Caco-2 (cell line): ENCODE data around the gene ISOC2. TPM values are rescaled to one million over a fixed set of nuclear protein-coding genes. Genes with fewer than 3 reads are reported as not detected.

ENCODE experiments used
- BruUV-seq: library from RNA; stranded (reverse); fragments of 400-500 nt; replicated peaks from 2 replicates; lab custom pipeline; 2021; lab: Mats Ljungman, UMichigan
- CTCF ChIA-PET: fragments of 300-600 bp; sonication (Branson Sonifier 250); formaldehyde crosslinking; loops from one replicate; lab custom pipeline; 2022; ENCODE audit warnings: antibody characterized with exemption; lab: Charles Lee
- POLR2A ChIA-PET: fragments of 300-600 bp; sonication (Branson Sonifier 250); formaldehyde crosslinking; loops from one replicate; lab custom pipeline; 2022; ENCODE audit warnings: antibody characterized with exemption; lab: Charles Lee
- DNase-seq, 2 experiments: peaks; one replicate each; pipeline versions ENCODE4 v3.0.0 to v3.0.0-alpha.2; 2020 to 2022
- H3K27me3 ChIP-seq: replicated peaks from 2 replicates; pipeline ENCODE4 v1.6.0; 2011; ENCODE audit warnings: low read length; ENCODE audit not compliant: control insufficient read depth, insufficient read depth
- H3K36me3 ChIP-seq: 2 replicates; pipeline ENCODE4 v1.5.1; 2011; ENCODE audit warnings: low read length; ENCODE audit not compliant: control insufficient read depth, insufficient read depth
- H3K4me1 ChIP-seq: fragments of 250-450 bp; sonication (Bioruptor Pico); 2 replicates; pipeline ENCODE4 v1.5.1; 2020; ENCODE audit warnings: mild to moderate bottlenecking
- H3K4me3 ChIP-seq: 2 replicates; pipeline ENCODE4 v1.5.1; 2011; ENCODE audit warnings: low read depth, mild to moderate bottlenecking, control low read depth, low read length
- H3K9me3 ChIP-seq: fragments of 250-450 bp; sonication (Bioruptor Pico); 2 replicates; pipeline ENCODE4 v1.5.1; 2020; ENCODE audit warnings: mild to moderate bottlenecking, moderate library complexity
- H3K27ac Mint-ChIP-seq: one replicate; pipeline ENCODE4 v1.8.0; 2022; ENCODE audit warnings: mixed read lengths; ENCODE audit not compliant: unreplicated experiment
- H3K27me3 Mint-ChIP-seq: one replicate; pipeline ENCODE4 v1.8.0; 2022; ENCODE audit warnings: mixed read lengths; ENCODE audit not compliant: insufficient read depth, unreplicated experiment
- H3K36me3 Mint-ChIP-seq: one replicate; pipeline ENCODE4 v1.8.0; 2022; ENCODE audit warnings: mild to moderate bottlenecking, mixed read lengths; ENCODE audit not compliant: insufficient read depth, unreplicated experiment
- H3K4me1 Mint-ChIP-seq: one replicate; pipeline ENCODE4 v1.8.0; 2022; ENCODE audit warnings: low read depth, mixed read lengths; ENCODE audit not compliant: unreplicated experiment
- H3K4me3 Mint-ChIP-seq: one replicate; pipeline ENCODE4 v1.8.0; 2022; ENCODE audit warnings: mild to moderate bottlenecking, moderate library complexity, mixed read lengths; ENCODE audit not compliant: unreplicated experiment
- H3K9me3 Mint-ChIP-seq: one replicate; pipeline ENCODE4 v1.8.0; 2022; ENCODE audit warnings: mixed read lengths; ENCODE audit not compliant: unreplicated experiment
- CTCF ChIP-seq, 2 experiments: fragments of 200-600 bp in 1 of 2; IDR thresholded peaks; 1 replicate in 1 of 2; 2 replicates in 1 of 2; pipeline versions ENCODE4 v1.5.1 to v1.8.0; 2011 to 2022; ENCODE audit warnings: antibody characterized with exemption in 1 of 2, control low read depth in 1 of 2, inconsistent platforms in 1 of 2, low read depth in 1 of 2, low read length in 1 of 2, mild to moderate bottlenecking in 1 of 2, moderate library complexity in 1 of 2; ENCODE audit not compliant: insufficient read depth in 1 of 2, severe bottlenecking in 1 of 2, unreplicated experiment in 1 of 2
- intact Hi-C: fragments of 100-400 bp; cut with micrococcal nuclease; formaldehyde crosslinking; loops from one replicate; pipeline ENCODE4 v1.10.0; 2022; ENCODE audit not compliant: unreplicated experiment
- total RNA-seq: library from RNA; stranded (reverse); gene quantifications from 2 replicates; pipeline ENCODE4 v1.2.3, GENCODE V29; 2022

ISOC2 gene
- total RNA-seq, 1 experiment from 2014 or later = 40.6 TPM

GRCh38 chr19:55463583-55464031 lies 2.2 kb upstream of the ISOC2 start:
- peaks cover 11% of the 10 kb centered on the region for H3K4me1 Mint-ChIP-seq
- H3K4me1 ChIP-seq = peaks cover 13% of the 10 kb centered on the region
- TF ChIP-seq CTCF (IDR thresholded peaks at IDR 0.05; ENCODE audit: insufficient read depth in 1 of 2, low read depth in 1 of 2, low read length in 1 of 2, severe bottlenecking in 1 of 2, unreplicated experiment in 1 of 2) = no peak
- no peaks in the 10 kb centered on the region for H3K36me3 ChIP-seq
- intact Hi-C loops = no loop called here
- peaks cover 20% of the 10 kb centered on the region for H3K36me3 Mint-ChIP-seq
- no peaks in the 10 kb centered on the region for H3K27me3 ChIP-seq
- no peak for DNase-seq
- H3K27me3 Mint-ChIP-seq = peaks cover 7% of the 10 kb centered on the region
- H3K9me3 Mint-ChIP-seq = no peaks in the 10 kb centered on the region
- CTCF ChIA-PET = no interaction called here
- H3K4me3 Mint-ChIP-seq = no peak overlapping the region
- H3K4me3 ChIP-seq = no peak overlapping the region
- H3K9me3 ChIP-seq = no peaks in the 10 kb centered on the region
- POLR2A ChIA-PET = interaction anchor here (1.1 kb wide), 1 partner anchor 13 kb away, joined by 4 read pairs; the partner anchor contains the start of gene ZNF628
- BruUV-seq = no TSS peak
- no peak overlapping the region for H3K27ac Mint-ChIP-seq

- TF ChIP-seq CTCF (IDR thresholded peaks at IDR 0.05; ENCODE audit: insufficient read depth in 1 of 2, low read depth in 1 of 2, low read length in 1 of 2, severe bottlenecking in 1 of 2, unreplicated experiment in 1 of 2) = no peak
- Histone ChIP-seq H3K36me3 (no peaks in the 10 kb centered on the region), H3K4me3 (no peak overlapping the region), H3K4me1 (peaks cover 13% of the 10 kb centered on the region), H3K27me3 (no peaks in the 10 kb centered on the region), H3K9me3 (no peaks in the 10 kb centered on the region)
- H3K4me3 Mint-ChIP-seq = peak overlapping the region; percentile 81
- H3K27me3 Mint-ChIP-seq = peaks cover 7% of the 10 kb centered on the region
- no TSS peak for BruUV-seq
- H3K27ac Mint-ChIP-seq = peak overlapping the region; percentile 27
- no peaks in the 10 kb centered on the region for H3K9me3 Mint-ChIP-seq
- ChIA-PET CTCF (no interaction called here), POLR2A (interaction anchor here (1.1 kb wide), 1 partner anchor 14 kb away, joined by 4 read pairs; the partner anchor contains the start of gene ZNF628)
- peaks cover 11% of the 10 kb centered on the region for H3K4me1 Mint-ChIP-seq
- H3K36me3 Mint-ChIP-seq = peaks cover 20% of the 10 kb centered on the region
- intact Hi-C loops = no loop called here
- DNase-seq = no peak
These were observed 1.3 kb upstream of the ISOC2 start for GRCh38 chr19:55462722-55463121.

GRCh38 chr19:55461974-55462626 lies 658 bp upstream of the ISOC2 start:
- Mint-ChIP-seq H3K4me3 (peak overlapping the region; percentile 81), H3K27ac (peak overlapping the region; percentile 19), H3K4me1 (peaks cover 11% of the 10 kb centered on the region), H3K9me3 (no peaks in the 10 kb centered on the region), H3K27me3 (peaks cover 7% of the 10 kb centered on the region), H3K36me3 (peaks cover 20% of the 10 kb centered on the region)
- Histone ChIP-seq H3K36me3 (no peaks in the 10 kb centered on the region), H3K9me3 (no peaks in the 10 kb centered on the region), H3K4me3 (peak overlapping the region; percentile 51), H3K27me3 (no peaks in the 10 kb centered on the region), H3K4me1 (peaks cover 13% of the 10 kb centered on the region)
- no peak for TF ChIP-seq CTCF (IDR thresholded peaks at IDR 0.05; ENCODE audit: insufficient read depth in 1 of 2, low read depth in 1 of 2, low read length in 1 of 2, severe bottlenecking in 1 of 2, unreplicated experiment in 1 of 2)
- intact Hi-C loops = loop anchor here (1.0 to 2.0 kb wide), 3 partner anchors 10 to 41 kb away; partner anchors contain the start of gene ZNF628
- BruUV-seq = no TSS peak
- ChIA-PET CTCF (interaction anchor here (0.6 to 1.1 kb wide), 16 partner anchors 14 to 313 kb away, joined by 3 to 20 read pairs (median 4); partner anchors contain the start of genes KMT5C, NAT14, TNNT1 and U2AF2), POLR2A (interaction anchor here (0.6 to 1.1 kb wide), 19 partner anchors 9 to 393 kb away, joined by 3 to 32 read pairs (median 4); partner anchors contain the start of genes FIZ1, KMT5C, NAT14 and TMEM238)
- no peak for DNase-seq
